HepG2 (cell line): ENCODE measurements around the gene COX10. TPM values are rescaled to one million over a fixed set of nuclear protein-coding genes. Genes with fewer than 3 reads are reported as not detected.

Experiments used
- ARHGAP35 ChIP-seq: sonication (generic); formaldehyde crosslinking; IDR thresholded peaks from 2 replicates; pipeline ENCODE4 v1.9.0; 2022; ENCODE audit warnings: mild to moderate bottlenecking, inconsistent platforms, moderate library complexity, missing genetic modification reagents, borderline replicate concordance
- ATF2 ChIP-seq: sonication (generic); formaldehyde crosslinking; IDR thresholded peaks from 2 replicates; pipeline ENCODE4 v1.4.0; 2020; ENCODE audit warnings: missing genetic modification reagents
- GZF1 ChIP-seq: sonication (generic); formaldehyde crosslinking; IDR thresholded peaks from 2 replicates; pipeline ENCODE4 v1.5.1; 2020; ENCODE audit warnings: mild to moderate bottlenecking, missing genetic modification reagents
- HNF1B ChIP-seq: sonication (generic); formaldehyde crosslinking; IDR thresholded peaks from 2 replicates; pipeline ENCODE4 v1.5.1; 2020; ENCODE audit warnings: mild to moderate bottlenecking, moderate library complexity, missing genetic modification reagents
- JDP2 ChIP-seq: sonication (generic); formaldehyde crosslinking; IDR thresholded peaks from 2 replicates; pipeline ENCODE4 v1.8.1; 2022; ENCODE audit warnings: missing genetic modification reagents, borderline replicate concordance
- KDM5A ChIP-seq: fragments of 200-600 bp; sonication (generic); IDR thresholded peaks from 2 replicates; pipeline ENCODE4 v1.7.0; 2018; ENCODE audit warnings: antibody characterized with exemption, mild to moderate bottlenecking, low read length, borderline replicate concordance
- KMT2A ChIP-seq: sonication (generic); formaldehyde crosslinking; IDR thresholded peaks from 2 replicates; pipeline ENCODE4 v1.4.0; 2020; ENCODE audit warnings: missing genetic modification reagents
- MYC ChIP-seq: sonication (generic); formaldehyde crosslinking; IDR thresholded peaks from 2 replicates; pipeline ENCODE4 v1.9.0; 2021; ENCODE audit warnings: missing genetic modification reagents, borderline replicate concordance
- NFIC ChIP-seq: IDR thresholded peaks from 2 replicates; pipeline ENCODE4 v1.6.1; 2012; ENCODE audit warnings: mild to moderate bottlenecking, low read length, inconsistent platforms
- NR3C1 ChIP-seq: sonication (generic); formaldehyde crosslinking; IDR thresholded peaks from 2 replicates; pipeline ENCODE4 v1.4.0; 2020; ENCODE audit warnings: missing genetic modification reagents
- PHF8 ChIP-seq: sonication (generic); formaldehyde crosslinking; IDR thresholded peaks from 2 replicates; pipeline ENCODE4 v1.5.0; 2020; ENCODE audit warnings: missing genetic modification reagents
- POLR2A ChIP-seq, 2 experiments: IDR thresholded peaks; 2 replicates each; pipeline ENCODE4 v1.6.1; 2011; ENCODE audit warnings: low read depth in 2 of 2, low read length in 2 of 2, mild to moderate bottlenecking in 1 of 2, moderate library complexity in 1 of 2; ENCODE audit not compliant: insufficient read depth in 1 of 2
- TBL1XR1 ChIP-seq: fragments of 150-350 bp; IDR thresholded peaks from 2 replicates; pipeline ENCODE4 v1.6.1; 2014; ENCODE audit warnings: borderline replicate concordance, low read length; ENCODE audit not compliant: partially characterized antibody
- ZBTB3 ChIP-seq: sonication (generic); formaldehyde crosslinking; IDR thresholded peaks from 2 replicates; pipeline ENCODE4 v1.4.0; 2020; ENCODE audit warnings: low read depth, mild to moderate bottlenecking, moderate library complexity, missing genetic modification reagents, borderline replicate concordance
- ZBTB42 ChIP-seq: sonication (generic); formaldehyde crosslinking; IDR thresholded peaks from 2 replicates; pipeline ENCODE4 v1.5.0; 2020; ENCODE audit warnings: mild to moderate bottlenecking, missing genetic modification reagents
- ZFY ChIP-seq: sonication (generic); formaldehyde crosslinking; IDR thresholded peaks from 2 replicates; pipeline ENCODE4 v1.4.0; 2020; ENCODE audit warnings: missing genetic modification reagents
- ZNF276 ChIP-seq: sonication (generic); formaldehyde crosslinking; IDR thresholded peaks from 2 replicates; pipeline ENCODE4 v1.4.0; 2020; ENCODE audit warnings: mild to moderate bottlenecking, low read depth, missing genetic modification reagents
- ZNF343 ChIP-seq: sonication (generic); formaldehyde crosslinking; IDR thresholded peaks from 2 replicates; pipeline ENCODE4 v1.4.0; 2020; ENCODE audit warnings: mild to moderate bottlenecking, missing genetic modification reagents
- ZNF44 ChIP-seq: sonication (generic); formaldehyde crosslinking; IDR thresholded peaks from 2 replicates; pipeline ENCODE4 v1.5.1; 2020; ENCODE audit warnings: mild to moderate bottlenecking, missing genetic modification reagents
- ZNF569 ChIP-seq: sonication (generic); formaldehyde crosslinking; IDR thresholded peaks from 2 replicates; pipeline ENCODE4 v1.5.0; 2020; ENCODE audit warnings: mild to moderate bottlenecking, missing genetic modification reagents, moderate library complexity, borderline replicate concordance
- ZNF607 ChIP-seq: sonication (generic); formaldehyde crosslinking; IDR thresholded peaks from 2 replicates; pipeline ENCODE4 v1.5.1; 2020; ENCODE audit warnings: missing genetic modification reagents, mild to moderate bottlenecking, borderline replicate concordance
- ZNF691 ChIP-seq: sonication (generic); formaldehyde crosslinking; IDR thresholded peaks from 2 replicates; pipeline ENCODE4 v1.4.0; 2020; ENCODE audit warnings: missing genetic modification reagents, low read depth, mild to moderate bottlenecking, borderline replicate concordance
- ZNF775 ChIP-seq: sonication (generic); formaldehyde crosslinking; IDR thresholded peaks from 2 replicates; pipeline ENCODE4 v1.4.0; 2020; ENCODE audit warnings: missing genetic modification reagents, mild to moderate bottlenecking, moderate library complexity, borderline replicate concordance
- polyA plus RNA-seq, 8 experiments: library from polyadenylated mRNA; depleted of rRNA in 3 of 8; stranded (reverse) in 7 of 8; unstranded in 1 of 8; fragments of >200 nt; fragmentation: Illumina TruSeq in 4 of 8; extraction: Trizol in 4 of 8; gene quantifications; 2 replicates each; pipeline versions ENCODE4 v1.2.1 to v1.2.3, GENCODE V29; 2011 to 2016; ENCODE audit warnings: low read depth in 4 of 8, missing spikeins in 1 of 8, mixed read lengths in 1 of 8; ENCODE audit not compliant: insufficient read depth in 1 of 8
- total RNA-seq, 5 experiments: library from RNA; depleted of rRNA; stranded (reverse); fragments of >200 nt; fragmentation: Illumina TruSeq; extraction: Trizol; gene quantifications; 2 replicates each; pipeline ENCODE4 v1.2.3, GENCODE V29; 2016; ENCODE audit warnings: low read depth in 1 of 5

The COX10 gene
- total and polyA plus RNA-seq, 2 of the 13 experiments (the other 11 are each of a cell fraction or from before 2014, with no cell fraction given): 13.9 to 20.1 TPM

GRCh38 chr17:14069251-14070021 lies at the start of gene COX10 (continued):
- TF ChIP-seq TBL1XR1: no peak
- no peak for TF ChIP-seq NR3C1 (CRISPR knock-in tag)
- no peak for TF ChIP-seq ZNF569
- TF ChIP-seq KDM5A: peak; percentile 92
- no peak for TF ChIP-seq ZNF276 (CRISPR knock-in tag)
- TF ChIP-seq ATF2 (CRISPR knock-in tag): peak; percentile 70
- TF ChIP-seq ZBTB3: no peak
- TF ChIP-seq PHF8 (CRISPR knock-in tag): peak; percentile 96
- TF ChIP-seq ZNF775: no peak
- TF ChIP-seq JDP2 (CRISPR knock-in tag): no peak
- no peak for TF ChIP-seq ZBTB42
- peak; percentile 88 to 97 for TF ChIP-seq POLR2A (IDR thresholded peaks at IDR 0.05; ENCODE audit: insufficient read depth in 1 of 2, low read depth in 2 of 2, low read length in 2 of 2)
- no peak for TF ChIP-seq NFIC
- peak; percentile 80; the same call in 1 of the 2 replicates for TF ChIP-seq ZFY (CRISPR knock-in tag)
- peak; percentile 83 for TF ChIP-seq HNF1B (CRISPR knock-in tag)
- TF ChIP-seq ZNF343 (CRISPR knock-in tag): no peak
- TF ChIP-seq KMT2A (CRISPR knock-in tag): peak; percentile 91
- TF ChIP-seq ZNF691 (CRISPR knock-in tag): no peak
- no peak; the same call in 1 of the 2 replicates for TF ChIP-seq ARHGAP35
- peak; percentile 73; the same call in 1 of the 2 replicates for TF ChIP-seq GZF1 (CRISPR knock-in tag)
- peak; percentile 93 for TF ChIP-seq ZNF44 (CRISPR knock-in tag)
- TF ChIP-seq ZNF607 (CRISPR knock-in tag): peak; percentile 72; the same call in 1 of the 2 replicates
- peak; percentile 93 for TF ChIP-seq MYC (CRISPR knock-in tag)
